ENCODE measurements around the gene PREX1. TPM values are rescaled to one million over a fixed set of nuclear protein-coding genes. Genes with fewer than 3 reads are reported as not detected.

Gene PREX1
- total RNA-seq, 4 donors from 2014 or later = 29.5 to 121 (median 40.9) TPM

Other genes starting within 250 kb of the PREX1 start
- 10 to 100 TPM; 34.7 to 36.2 (median 35.2) TPM for gene ARFGEF2, start 93.7 kb upstream of the PREX1 start, total RNA-seq
- gene CSE1L, start 218.3 kb upstream of the PREX1 start, total RNA-seq = 10 to 100 TPM; 29.9 to 37.8 (median 37.2) TPM